Measurements from ENCODE around the gene VILL.

GRCh38 chr3:37946531-37946889 lies 44.1 kb upstream of the VILL start:
- TF ChIP-seq, protein P1, sequence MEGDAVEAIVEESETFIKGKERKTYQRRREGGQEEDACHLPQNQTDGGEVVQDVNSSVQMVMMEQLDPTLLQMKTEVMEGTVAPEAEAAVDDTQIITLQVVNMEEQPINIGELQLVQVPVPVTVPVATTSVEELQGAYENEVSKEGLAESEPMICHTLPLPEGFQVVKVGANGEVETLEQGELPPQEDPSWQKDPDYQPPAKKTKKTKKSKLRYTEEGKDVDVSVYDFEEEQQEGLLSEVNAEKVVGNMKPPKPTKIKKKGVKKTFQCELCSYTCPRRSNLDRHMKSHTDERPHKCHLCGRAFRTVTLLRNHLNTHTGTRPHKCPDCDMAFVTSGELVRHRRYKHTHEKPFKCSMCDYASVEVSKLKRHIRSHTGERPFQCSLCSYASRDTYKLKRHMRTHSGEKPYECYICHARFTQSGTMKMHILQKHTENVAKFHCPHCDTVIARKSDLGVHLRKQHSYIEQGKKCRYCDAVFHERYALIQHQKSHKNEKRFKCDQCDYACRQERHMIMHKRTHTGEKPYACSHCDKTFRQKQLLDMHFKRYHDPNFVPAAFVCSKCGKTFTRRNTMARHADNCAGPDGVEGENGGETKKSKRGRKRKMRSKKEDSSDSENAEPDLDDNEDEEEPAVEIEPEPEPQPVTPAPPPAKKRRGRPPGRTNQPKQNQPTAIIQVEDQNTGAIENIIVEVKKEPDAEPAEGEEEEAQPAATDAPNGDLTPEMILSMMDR (IDR thresholded peaks at IDR 0.05; ENCODE audit: poor library complexity, severe bottlenecking) = no peak
- TF ChIP-seq EP300 (conservative IDR thresholded peaks at IDR 0.05; ENCODE audit: poor library complexity, severe bottlenecking) (no peak), POLR2AphosphoS5 (IDR thresholded peaks at IDR 0.05) (no peak), EZH2 (IDR thresholded peaks at IDR 0.05; ENCODE audit: borderline replicate concordance, insufficient read depth, low read length, poor library complexity, severe bottlenecking) (no peak), MXI1 (conservative IDR thresholded peaks at IDR 0.05; ENCODE audit: poor library complexity, severe bottlenecking) (no peak), RAD21 (conservative IDR thresholded peaks at IDR 0.05) (no peak), TAF1 (IDR thresholded peaks at IDR 0.05; ENCODE audit: low read depth) (no peak), REST (IDR thresholded peaks at IDR 0.05; ENCODE audit: borderline replicate concordance) (no peak), SMC3 (conservative IDR thresholded peaks at IDR 0.05; ENCODE audit: poor library complexity) (no peak)
